Astrocyte of the hippocampus (primary cell): ENCODE results near the gene OR6N1.

ENCODE experiments used
- DNase-seq: peaks from one replicate; pipeline ENCODE4 v3.0.0; 2011; ENCODE audit warnings: low read depth, low spot score

Gene OR6N1

DNA sequence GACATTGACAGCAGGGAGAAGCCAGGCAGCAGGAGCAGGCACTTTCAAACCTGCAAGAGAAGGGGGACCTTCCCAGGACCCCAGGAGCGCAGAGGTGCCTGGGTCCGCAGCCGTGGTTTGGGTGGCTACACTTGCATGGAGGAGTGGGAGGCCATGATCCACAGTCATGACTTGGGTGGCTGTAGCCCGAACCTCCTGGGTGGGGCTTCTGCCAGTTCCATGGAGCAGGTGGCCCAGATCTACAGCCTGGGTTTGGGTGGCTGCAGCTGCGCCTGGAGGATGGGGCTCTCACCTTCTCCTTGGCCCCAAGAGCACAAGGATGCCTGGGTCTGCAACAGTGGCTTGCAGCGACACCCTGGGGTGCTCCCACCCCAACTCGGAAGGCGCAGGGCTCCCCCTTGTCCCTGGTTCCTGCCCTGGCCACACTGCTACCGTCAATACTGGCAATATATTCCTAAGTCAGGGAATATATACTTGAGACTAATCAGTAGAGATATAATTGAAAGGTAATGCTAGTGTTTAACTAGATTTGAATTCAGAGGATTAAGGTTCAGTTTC lies 19.8 kb downstream of the OR6N1 start:
- DNase-seq = no peak

DNA sequence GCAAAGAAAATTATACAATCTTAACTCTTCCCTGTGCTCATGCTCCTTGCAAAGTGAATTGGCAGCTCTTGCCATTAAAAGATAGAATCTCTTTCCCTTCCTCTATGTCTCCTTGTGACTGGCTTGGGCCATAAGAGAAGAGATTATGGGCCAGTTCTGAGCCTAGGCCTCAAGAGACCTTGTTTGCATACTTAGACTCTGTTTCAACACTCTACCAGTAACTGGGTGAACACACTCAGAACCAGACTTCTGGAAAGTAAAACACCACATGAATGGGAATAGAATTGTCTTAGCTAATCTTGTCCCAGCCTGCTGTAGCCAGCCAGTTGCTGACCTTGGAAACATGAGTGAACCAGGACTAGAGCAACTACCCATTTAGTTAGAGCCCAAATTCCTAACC lies 36.1 kb downstream of the OR6N1 start:
- DNase-seq = no peak

DNA sequence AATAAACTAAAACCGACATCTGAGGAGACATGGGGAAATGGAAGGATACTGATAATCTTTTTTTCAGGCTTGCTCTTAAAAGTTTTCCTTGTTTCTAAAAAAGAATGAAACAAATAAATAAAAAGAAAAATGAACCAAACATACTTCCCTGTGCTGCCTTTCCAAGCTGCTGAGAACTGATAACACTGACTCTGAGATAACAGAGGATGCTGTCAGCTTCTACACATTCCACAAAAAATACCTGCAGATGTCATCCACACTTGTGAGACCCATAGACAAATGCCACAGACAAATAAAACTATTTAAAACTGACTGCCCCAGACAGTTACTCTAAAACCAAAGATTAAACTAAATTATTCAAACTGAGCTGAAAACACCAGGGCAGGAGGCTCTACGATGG lies 39.5 kb downstream of the OR6N1 start:
- DNase-seq = no peak

DNA sequence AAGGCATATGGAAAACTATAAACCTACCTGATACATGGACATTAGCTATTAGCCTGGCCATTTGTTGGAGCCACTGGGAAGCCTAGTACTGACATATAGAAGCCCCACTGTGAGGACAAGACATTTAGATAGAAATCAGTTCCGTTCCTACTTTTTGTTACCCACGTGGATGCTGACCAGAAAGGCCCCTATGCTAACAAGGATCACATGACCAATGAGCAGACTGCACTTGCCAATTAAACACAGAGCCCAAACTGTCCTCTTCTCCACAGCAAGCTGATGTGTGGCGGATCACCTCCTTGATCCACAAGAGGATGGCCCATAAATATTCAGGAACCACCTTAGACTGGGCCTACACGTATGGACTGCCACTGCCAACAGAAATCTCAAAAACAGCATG lies 40.3 kb downstream of the OR6N1 start:
- no peak for DNase-seq

DNA sequence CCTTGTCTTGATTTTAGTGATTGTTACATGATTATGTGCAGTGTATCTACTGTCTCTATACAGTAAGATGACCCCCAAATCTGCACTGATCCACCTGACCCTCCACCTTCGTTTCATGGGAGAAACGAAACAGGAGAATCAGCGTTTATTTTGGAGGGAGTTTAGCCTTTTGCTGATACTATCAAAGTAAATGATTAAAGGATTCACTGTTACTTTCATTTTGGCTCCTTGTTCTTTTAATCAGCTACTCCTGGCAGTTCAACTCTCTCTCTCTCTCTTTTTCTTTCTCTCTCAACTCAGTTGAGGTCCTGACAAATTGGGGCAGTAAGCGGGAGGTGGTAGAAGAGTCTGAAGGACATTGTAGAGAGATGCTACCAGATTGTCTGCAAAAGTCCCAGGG lies 41.5 kb downstream of the OR6N1 start:
- no peak for DNase-seq

DNA sequence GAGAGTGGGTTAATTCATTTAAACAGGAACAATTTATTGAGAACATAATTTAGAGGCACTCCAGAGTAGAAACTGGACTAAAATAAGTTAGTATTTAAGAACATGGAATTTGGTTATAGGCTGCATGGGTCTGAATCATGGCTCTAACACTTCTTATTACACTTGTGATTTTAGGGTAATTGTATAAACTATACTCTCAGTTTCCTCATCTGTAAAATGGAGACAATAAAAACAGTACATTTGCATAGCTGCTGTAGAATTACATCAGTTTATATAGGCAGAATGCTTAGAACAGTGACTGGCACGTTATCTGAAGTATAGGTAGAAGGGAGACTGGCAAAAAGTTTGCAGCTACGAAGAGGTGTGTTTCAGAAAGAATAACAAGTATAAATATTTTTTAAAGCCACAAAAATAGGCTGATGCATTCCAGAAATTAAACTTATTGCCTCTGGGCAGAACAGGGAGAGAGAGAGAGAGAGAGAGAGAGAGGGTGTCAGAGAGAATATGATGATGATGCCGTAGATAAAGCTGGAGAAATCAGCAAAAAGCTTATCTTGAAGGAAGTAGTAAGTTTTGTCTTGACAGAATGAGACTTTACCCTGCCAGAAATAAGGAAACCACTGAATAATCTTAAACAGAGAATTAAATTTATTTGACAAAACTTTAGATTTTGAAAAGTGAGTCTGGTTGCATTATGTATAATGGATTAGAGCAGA lies 43.3 kb downstream of the OR6N1 start:
- no peak for DNase-seq

DNA sequence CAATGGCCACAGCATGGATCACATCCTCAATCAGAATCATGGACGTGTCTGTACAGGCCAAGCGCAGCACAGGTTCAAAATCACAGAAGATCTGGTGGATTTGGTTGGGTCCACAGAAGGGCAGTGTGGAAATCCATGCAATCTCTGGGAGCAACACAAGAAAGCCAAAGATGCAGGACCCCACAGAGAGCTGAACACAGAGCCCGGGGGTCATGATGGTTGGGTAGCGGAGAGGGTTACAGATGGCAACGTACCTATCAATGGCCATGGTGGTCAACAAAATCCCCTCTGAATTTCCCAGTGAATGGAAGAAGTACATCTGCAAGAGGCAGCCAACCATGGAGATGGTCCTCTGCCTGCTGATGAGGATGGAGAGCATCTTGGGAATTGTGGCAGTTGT lies 47.6 kb downstream of the OR6N1 start:
- DNase-seq = no peak

DNA sequence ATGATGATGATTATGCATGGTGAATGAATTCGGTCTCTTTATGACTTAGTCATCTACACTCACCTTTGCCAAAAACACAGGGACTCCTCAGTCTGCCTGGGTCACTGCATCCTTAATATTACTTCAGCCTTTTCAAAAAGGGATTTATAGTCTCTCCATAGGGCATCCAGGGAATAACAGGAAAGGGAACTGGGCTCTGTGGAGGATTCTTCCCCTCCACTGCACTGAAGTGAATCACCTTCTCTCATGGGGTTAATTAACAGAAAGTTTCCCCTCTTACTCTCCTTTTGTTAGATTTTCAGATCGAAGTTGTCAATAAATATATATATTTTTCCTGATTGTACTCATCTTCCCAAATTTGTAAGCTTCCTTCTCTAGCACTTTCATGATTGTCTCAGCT lies 51.4 kb downstream of the OR6N1 start, which contains the start of gene OR6K3:
TSS of gene OR6K3 (minus strand) at position 101 of the 400 bp plus-strand sequence. CDS start 2,605 bp downstream, outside the sequence.
- no peak for DNase-seq

DNA sequence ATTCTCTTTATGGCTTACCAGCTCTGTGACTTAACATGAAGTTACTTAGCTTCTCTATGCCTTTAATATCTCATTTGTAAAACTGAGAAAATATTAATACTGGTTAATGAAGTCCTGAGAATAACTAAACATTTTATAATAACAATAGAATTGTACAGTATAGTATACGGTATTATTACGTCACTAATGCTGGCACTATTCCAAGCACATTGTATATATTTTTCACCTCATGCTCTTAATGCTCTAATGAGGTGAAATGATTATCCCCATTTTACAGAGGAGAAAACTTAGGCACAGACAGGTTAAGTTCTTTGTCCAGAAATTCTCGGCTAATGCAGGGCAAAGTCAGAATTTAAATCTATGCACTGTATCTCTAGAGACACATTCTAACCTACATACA lies 52.3 kb downstream of the OR6N1 start:
- no peak for DNase-seq

DNA sequence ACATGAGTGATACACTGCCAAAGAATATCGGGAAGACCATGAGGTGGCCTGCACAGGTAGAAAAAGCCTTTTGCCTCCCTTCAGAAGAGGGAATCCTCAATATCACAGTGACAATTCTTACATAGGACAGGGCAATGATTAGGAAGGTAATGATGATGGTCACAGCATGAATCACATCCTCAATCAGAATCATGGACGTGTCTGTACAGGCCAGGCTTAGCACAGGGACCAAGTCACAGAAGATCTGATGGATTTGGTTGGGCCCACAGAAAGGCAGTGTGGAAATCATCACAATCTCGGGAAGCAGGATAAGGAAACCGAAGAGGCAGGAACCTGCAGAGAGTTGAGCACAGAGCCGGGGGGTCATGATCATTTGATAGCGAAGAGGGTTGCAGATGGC lies 54.7 kb downstream of the OR6N1 start:
- DNase-seq = no peak

DNA sequence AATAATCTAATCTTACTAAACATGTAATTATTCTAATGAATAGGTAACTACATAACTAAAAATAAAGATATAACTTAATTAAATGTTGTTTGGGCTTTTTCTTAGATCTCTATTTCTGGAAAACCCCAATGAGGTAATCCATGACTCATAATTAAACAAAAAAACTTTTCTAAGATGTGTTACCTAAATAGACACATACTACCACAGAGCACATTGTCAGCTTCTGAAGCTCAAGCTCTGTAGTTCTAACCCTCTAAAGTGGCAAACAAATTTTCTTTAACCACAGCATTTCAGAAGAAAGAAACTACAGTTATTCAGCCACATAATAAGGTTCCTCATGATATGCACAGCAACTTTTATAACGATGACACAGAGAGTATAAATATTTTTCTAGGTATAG lies 55.7 kb downstream of the OR6N1 start:
- no peak for DNase-seq

DNA sequence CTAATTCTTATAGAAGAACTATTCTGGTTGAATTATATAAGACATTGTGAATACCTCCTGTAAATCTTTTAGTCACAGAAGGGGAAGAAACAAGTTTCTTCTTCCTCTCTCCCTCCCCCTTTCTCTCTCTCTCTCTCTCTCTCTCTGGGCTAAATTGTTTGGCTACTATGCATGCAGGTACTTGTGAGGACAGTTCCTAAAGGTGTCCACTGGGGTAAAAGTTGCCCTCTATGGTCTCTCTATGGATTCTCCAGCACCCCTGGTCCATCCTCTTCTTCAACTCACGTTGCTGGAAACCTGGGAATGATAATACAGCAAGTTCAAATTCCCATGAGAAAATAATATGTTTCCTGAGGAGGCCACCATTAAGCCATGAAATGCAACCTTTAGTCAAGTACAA lies 57.2 kb downstream of the OR6N1 start:
- no peak for DNase-seq
